Heart right ventricle (tissue), 16 donors: ENCODE data around the gene PCA3. TPM values are rescaled to one million over a fixed set of nuclear protein-coding genes. Genes with fewer than 3 reads are reported as not detected.

Source experiments
- ATAC-seq, 8 donors: fragments of 200-7000 bp; cut with Tn5 transposase; one replicate each; pipeline ENCODE4 v1.9.1; 2020; ENCODE audit warnings: mild to moderate bottlenecking in 8 of 8, moderate library complexity in 8 of 8, moderate number of reproducible peaks in 1 of 8
- DNase-seq, 2 donors: peaks; one replicate each; pipeline ENCODE4 v3.0.0-alpha.2; 2020
- H3K27ac ChIP-seq, 10 donors: fragments of 200-600 bp; sonication (generic) in 2 of 10; one replicate each; pipeline versions ENCODE4 v1.5.0 to v1.8.0; 2020 to 2022; ENCODE audit warnings: mild to moderate bottlenecking in 3 of 10
- H3K27me3 ChIP-seq, 7 donors: fragments of 200-600 bp; one replicate each; pipeline ENCODE4 v1.8.0; 2021 to 2022; ENCODE audit warnings: mild to moderate bottlenecking in 2 of 7
- H3K36me3 ChIP-seq, 9 donors: fragments of 200-600 bp; sonication (generic) in 1 of 9; one replicate each; pipeline versions ENCODE4 v1.5.0 to v1.8.0; 2020 to 2022; ENCODE audit warnings: mild to moderate bottlenecking in 2 of 9
- H3K4me1 ChIP-seq, 9 donors: fragments of 200-600 bp; sonication (generic) in 1 of 9; one replicate each; pipeline versions ENCODE4 v1.5.0 to v1.8.0; 2020 to 2022; ENCODE audit warnings: mild to moderate bottlenecking in 4 of 9
- H3K4me3 ChIP-seq, 10 donors: fragments of 200-600 bp; sonication (generic) in 2 of 10; one replicate each; pipeline versions ENCODE4 v1.5.0 to v1.8.0; 2020 to 2022; ENCODE audit warnings: mild to moderate bottlenecking in 7 of 10, moderate library complexity in 2 of 10
- H3K9me3 ChIP-seq, 11 donors: fragments of 200-600 bp in 10 of 11; sonication (generic) in 2 of 11; one replicate each; pipeline versions ENCODE4 v1.5.0 to v1.8.0; 2013 to 2022; ENCODE audit warnings: mild to moderate bottlenecking in 2 of 11, control low read depth in 1 of 11, moderate library complexity in 1 of 11
- WGBS, 2 donors: extraction: QIAGEN DNeasy Blood & Tissue Kit; methylation state at CpG; one replicate each; pipeline ENCODE4 v1.1.7; 2013; ENCODE audit warnings: inconsistent platforms in 1 of 2; 5-methylcytosine and 5-hydroxymethylcytosine counted together
- intact Hi-C, 10 donors: fragments of 100-400 bp; cut with DNase I; formaldehyde crosslinking; loops; one replicate each; pipeline versions ENCODE4 v1.11.1 to v1.14.2; 2022
- polyA plus RNA-seq, 2 donors: library from polyadenylated mRNA; stranded (reverse); fragments of 200-250 nt; gene quantifications; one replicate each; pipeline ENCODE4 v1.2.3, GENCODE V29; 2013
- total RNA-seq, 10 donors: library from RNA; stranded (reverse); fragmentation: NEBNext Ultra II Directional in 3 of 10; extraction: Animal tissue kit (Norgen Biotek cat#: 25700) in 3 of 10; gene quantifications; one replicate each; pipeline versions ENCODE4 v1.2.1 to v1.2.4, GENCODE V29; 2021 to 2023
- TF ChIP-seq, protein P1 (sequence below), 9 donors: fragments of 200-600 bp; sonication (generic) in 2 of 9; IDR thresholded peaks; one replicate each; pipeline versions ENCODE4 v1.5.0 to v1.8.0; 2021 to 2022; ENCODE audit warnings: antibody characterized with exemption in 9 of 9, mild to moderate bottlenecking in 5 of 9, moderate library complexity in 1 of 9
- donor health status: Arrhythmogenic right ventricular cardiomyopathy.
- donor health status: ischemic (EF 13 %, LVEDD 7.1; RV severe dilation, severe dysfunction).
- donor health status: healthy with polysubstance abuse.
- donor health status: DM: no; HTN: yes; CAD: no.
- donor health status: DM: no; HTN: no; CAD: no.
- donor health status: ischemic (EF 25% LVEDD 6.9; RV normal size, moderate dysfunction).
- donor health status: ischemic (EF 25% LVEDD 5.7; RV mildly dilated, moderate dysfunction).
- donor health status: healthy.
- donor health status: DM: yes; HTN: yes; CAD: no.
- donor health status: Ischemic cardiomyopathy.
- donor health status: ischemic (EF 35%, LVEDD 5.7; RV mildly dilated, moderate dysfunction).
- donor health status: nonischemic (EF 11% LVEDD 7.7; RV severe dilation, severe dysfunction).
- donor health status: DM: yes; HTN: yes; CAD: no.
- donor health status: PGD.
- donor health status: ischemic (EF 29% LVEDD 5.4; RV normal size, mild dysfunction).
- donor health status: nonischemic (EF 23%, LVEDD 6.1; RV moderate dilation, normal function).

The PCA3 gene
- total and polyA plus RNA-seq, 12 donors, result 0.01 TPM; not detected in 11

DNA sequence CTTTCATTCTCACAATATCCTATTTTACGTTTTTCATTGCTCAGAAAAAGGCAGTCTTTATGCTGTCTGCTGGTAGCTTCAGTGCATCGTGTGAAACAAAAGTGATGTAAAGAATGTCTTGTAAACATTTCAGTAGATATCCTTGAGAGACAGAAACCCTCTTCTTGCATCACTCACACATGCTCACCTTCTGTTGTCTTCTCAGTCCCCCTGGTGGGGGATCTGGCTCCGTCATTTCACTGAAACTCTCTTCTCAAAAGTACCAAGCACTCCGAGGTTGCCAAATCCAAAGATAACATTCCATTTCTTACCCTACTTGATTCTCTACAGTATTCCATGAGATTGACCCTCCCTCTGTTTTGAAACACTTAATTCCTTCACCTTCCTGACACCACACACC lies 46.1 kb upstream of the PCA3 start:
- no peak overlapping the region for H3K4me3 ChIP-seq
- intact Hi-C loops, result no loop called here
- no peaks in the 10 kb centered on the region for H3K9me3 ChIP-seq
- TF ChIP-seq, protein P1, sequence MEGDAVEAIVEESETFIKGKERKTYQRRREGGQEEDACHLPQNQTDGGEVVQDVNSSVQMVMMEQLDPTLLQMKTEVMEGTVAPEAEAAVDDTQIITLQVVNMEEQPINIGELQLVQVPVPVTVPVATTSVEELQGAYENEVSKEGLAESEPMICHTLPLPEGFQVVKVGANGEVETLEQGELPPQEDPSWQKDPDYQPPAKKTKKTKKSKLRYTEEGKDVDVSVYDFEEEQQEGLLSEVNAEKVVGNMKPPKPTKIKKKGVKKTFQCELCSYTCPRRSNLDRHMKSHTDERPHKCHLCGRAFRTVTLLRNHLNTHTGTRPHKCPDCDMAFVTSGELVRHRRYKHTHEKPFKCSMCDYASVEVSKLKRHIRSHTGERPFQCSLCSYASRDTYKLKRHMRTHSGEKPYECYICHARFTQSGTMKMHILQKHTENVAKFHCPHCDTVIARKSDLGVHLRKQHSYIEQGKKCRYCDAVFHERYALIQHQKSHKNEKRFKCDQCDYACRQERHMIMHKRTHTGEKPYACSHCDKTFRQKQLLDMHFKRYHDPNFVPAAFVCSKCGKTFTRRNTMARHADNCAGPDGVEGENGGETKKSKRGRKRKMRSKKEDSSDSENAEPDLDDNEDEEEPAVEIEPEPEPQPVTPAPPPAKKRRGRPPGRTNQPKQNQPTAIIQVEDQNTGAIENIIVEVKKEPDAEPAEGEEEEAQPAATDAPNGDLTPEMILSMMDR (IDR thresholded peaks at IDR 0.05), result no peak
- peaks cover 0 to 11% (median 7%) of the 10 kb centered on the region in 7 donors for H3K27me3 ChIP-seq
- H3K36me3 ChIP-seq, result no peaks in the 10 kb centered on the region
- DNase-seq (no peak), ATAC-seq (no peak)
- H3K4me1 ChIP-seq, result peaks cover 0 to 11% (median 6%) of the 10 kb centered on the region in 9 donors
- H3K27ac ChIP-seq, result no peak overlapping the region
- 65 to 70% methylated on average over 4 of the region's 4 CpGs for WGBS, 2 donors

DNA sequence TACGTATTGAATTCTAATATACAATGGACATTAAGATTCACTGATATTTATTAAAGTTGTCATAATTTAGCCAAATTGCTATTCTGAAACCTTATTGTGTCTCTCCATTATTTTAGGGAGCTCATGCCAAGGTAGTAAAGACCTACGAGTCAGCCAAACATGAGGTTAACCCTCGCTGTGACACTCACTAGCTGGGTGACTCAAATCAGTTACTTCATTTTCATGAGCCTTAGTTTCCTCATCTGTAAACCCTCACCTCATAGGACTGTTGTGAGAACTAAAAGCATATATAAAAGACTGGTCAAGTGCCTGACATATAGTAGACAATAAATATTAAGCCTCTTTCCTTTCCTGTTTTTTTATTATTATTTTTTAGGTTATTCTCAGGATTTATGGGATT lies 44.0 kb upstream of the PCA3 start:
- TF ChIP-seq, protein P1 (IDR thresholded peaks at IDR 0.05), result no peak
- Histone ChIP-seq H3K27ac (no peak overlapping the region), H3K4me3 (no peak overlapping the region), H3K4me1 (peaks cover 0 to 7% (median 0%) of the 10 kb centered on the region in 9 donors), H3K36me3 (no peaks in the 10 kb centered on the region), H3K27me3 (peaks cover 0 to 17% (median 7%) of the 10 kb centered on the region in 7 donors), H3K9me3 (no peaks in the 10 kb centered on the region)
- intact Hi-C loops, result no loop called here
- DNase-seq (no peak), ATAC-seq (no peak)
- 62 to 63% methylated on average over 3 of the region's 3 CpGs for WGBS, 2 donors

- DNase-seq (no peak), ATAC-seq (no peak)
- TF ChIP-seq, protein P1 (IDR thresholded peaks at IDR 0.05), result no peak
- Histone ChIP-seq H3K36me3 (no peaks in the 10 kb centered on the region), H3K9me3 (no peaks in the 10 kb centered on the region), H3K27me3 (peaks cover 0 to 21% (median 4%) of the 10 kb centered on the region in 7 donors), H3K4me1 (no peaks in the 10 kb centered on the region), H3K27ac (no peak overlapping the region), H3K4me3 (no peak overlapping the region)
- WGBS, 2 donors, result 47 to 51% methylated on average over 4 of the region's 4 CpGs
- intact Hi-C loops, result no loop called here
Measured at GRCh38 chr9:76725011-76725546, 39.2 kb upstream of the PCA3 start.

- TF ChIP-seq, protein P1 (IDR thresholded peaks at IDR 0.05), result no peak
- no peak for DNase-seq
- H3K4me1 ChIP-seq, result no peaks in the 10 kb centered on the region
- ATAC-seq, result no peak
- intact Hi-C loops, result no loop called here
- no peak overlapping the region for H3K27ac ChIP-seq
- no peaks in the 10 kb centered on the region for H3K36me3 ChIP-seq
- no peak overlapping the region for H3K4me3 ChIP-seq
- no peaks in the 10 kb centered on the region for H3K9me3 ChIP-seq
- H3K27me3 ChIP-seq, result peaks cover 0 to 21% (median 4%) of the 10 kb centered on the region in 7 donors
- 72% methylated on average over 6 of the region's 6 CpGs for WGBS, 2 donors
Measured at GRCh38 chr9:76725885-76726284, 38.4 kb upstream of the PCA3 start.
